GM12878 (cell line): Measurements from ENCODE around the gene SUSD2. TPM values are rescaled to one million over a fixed set of nuclear protein-coding genes. Genes with fewer than 3 reads are reported as not detected.
"Not testable (repeated sequence)": the region's sequence is repeated elsewhere in the genome, so short reads cannot be mapped to it uniquely, and the experiment has no call there.

Experiments used
- ATAC-seq: fragments of 200-7000 bp; cut with Tn5 transposase; 3 replicates; pipeline ENCODE4 v1.9.1; 2020; ENCODE audit warnings: mild to moderate bottlenecking, moderate library complexity
- BruUV-seq: library from RNA; stranded (reverse); fragments of 400-500 nt; replicated peaks from 2 replicates; lab custom pipeline; 2021; lab: Mats Ljungman, UMichigan
- CTCF ChIA-PET: fragments of 300-600 bp; sonication (Branson Sonifier 250); formaldehyde crosslinking; extraction: SDS; loops from one replicate; lab custom pipeline; 2021; ENCODE audit warnings: inconsistent platforms; lab: Yijun Ruan, JAX
- POLR2A ChIA-PET: fragments of 350-600 bp; formaldehyde crosslinking; extraction: SDS; loops from one replicate; lab custom pipeline; 2021; ENCODE audit warnings: inconsistent platforms; lab: Charles Lee
- RAD21 ChIA-PET: fragments of 300-600 bp; sonication (Branson Sonifier 250); formaldehyde crosslinking; loops from one replicate; lab custom pipeline; 2023; ENCODE audit warnings: antibody characterized with exemption; ENCODE audit not compliant: unreplicated experiment; lab: Charles Lee
- SMC1A ChIA-PET: fragments of 300-600 bp; sonication (Branson Sonifier 250); formaldehyde crosslinking; loops from one replicate; lab custom pipeline; 2023; ENCODE audit not compliant: unreplicated experiment, uncharacterized antibody; lab: Charles Lee
- DNase-seq: peaks from one replicate; pipeline ENCODE4 v3.0.0-alpha.2; 2011; ENCODE audit warnings: low read depth, low spot score
- FAIRE-seq: peaks from 3 replicates; lab custom pipeline; 2011; peaks lifted over from hg19 to GRCh38; lab: Jason Lieb, UNC
- H2AFZ ChIP-seq: 2 replicates; pipeline ENCODE4 v1.6.0; 2011; ENCODE audit warnings: low read depth, low read length, control low read depth; ENCODE audit not compliant: control insufficient read depth
- H3K27ac ChIP-seq: 2 replicates; pipeline ENCODE4 v1.5.1; 2011; ENCODE audit warnings: control low read depth; ENCODE audit not compliant: control insufficient read depth, insufficient read depth
- H3K27me3 ChIP-seq, 2 experiments: replicated peaks in 1 of 2; 2 replicates each; pipeline versions ENCODE4 v1.6.0 to v1.6.1; 2011; ENCODE audit warnings: low read length in 1 of 2; ENCODE audit not compliant: control insufficient read depth in 2 of 2, insufficient read depth in 2 of 2
- H3K36me3 ChIP-seq, 2 experiments: 2 replicates each; pipeline ENCODE4 v1.5.1; 2011; ENCODE audit warnings: low read length in 1 of 2; ENCODE audit not compliant: control insufficient read depth in 2 of 2, insufficient read depth in 2 of 2
- H3K4me1 ChIP-seq: 2 replicates; pipeline ENCODE4 v1.6.1; 2011; ENCODE audit warnings: mild to moderate bottlenecking, low read length, moderate library complexity, mixed read lengths; ENCODE audit not compliant: control insufficient read depth, insufficient read depth
- H3K4me2 ChIP-seq: 2 replicates; pipeline ENCODE4 v1.6.0; 2011; ENCODE audit warnings: control low read depth; ENCODE audit not compliant: control insufficient read depth, insufficient read depth
- H3K4me3 ChIP-seq: fragments of 200-600 bp; sonication (generic); 2 replicates; pipeline ENCODE4 v1.5.1; 2016
- H3K79me2 ChIP-seq: 2 replicates; pipeline ENCODE4 v1.6.0; 2011; ENCODE audit warnings: low read length; ENCODE audit not compliant: control insufficient read depth, insufficient read depth
- H3K9ac ChIP-seq: 2 replicates; pipeline ENCODE4 v1.8.0; 2011; ENCODE audit warnings: low read length, control low read depth, mixed read lengths; ENCODE audit not compliant: control insufficient read depth, insufficient read depth
- H3K9me3 ChIP-seq: replicated peaks from 3 replicates; pipeline ENCODE4 v1.5.1; 2011; ENCODE audit warnings: mild to moderate bottlenecking, low read length; ENCODE audit not compliant: control insufficient read depth, insufficient read depth
- H4K20me1 ChIP-seq: 2 replicates; pipeline ENCODE4 v1.6.0; 2011; ENCODE audit not compliant: control insufficient read depth, insufficient read depth
- WGBS: methylation state at CpG from one replicate; pipeline ENCODE4 v1.1.6; 2016; ENCODE audit warnings: low lambda C conversion rate; ENCODE audit not compliant: insufficient replicate concordance, insufficient coverage; ENCODE audit errors: missing lambda C conversion rate; 5-methylcytosine and 5-hydroxymethylcytosine counted together
- in situ Hi-C: fragments of 300-500 bp; cut with MboI; formaldehyde crosslinking; loops from 9 replicates; pipeline ENCODE4 v1.14.3; 2018; ENCODE audit warnings: mixed read lengths
- intact Hi-C: fragments of 100-400 bp; cut with micrococcal nuclease; formaldehyde crosslinking; loops from one replicate; pipeline ENCODE4 v1.14.2; 2022; ENCODE audit not compliant: unreplicated experiment
- polyA plus RNA-seq, 11 experiments: library from polyadenylated mRNA; depleted of rRNA in 4 of 11; unstranded in 6 of 11; stranded (reverse) in 5 of 11; fragments of >200 nt; fragmentation: Nextera tagmentation in 4 of 11; fragmentation: Illumina TruSeq in 1 of 11; extraction: Ambion mirVana in 4 of 11; extraction: Trizol in 1 of 11; gene quantifications; 1 replicate in 1 of 11; 2 replicates in 10 of 11; pipeline versions ENCODE4 v1.2.1 to v1.2.3, GENCODE V29; 2011 to 2016; ENCODE audit warnings: inconsistent platforms in 2 of 11, missing spikeins in 2 of 11, low read depth in 1 of 11
- total RNA-seq, 4 experiments: library from RNA; depleted of rRNA in 3 of 4; stranded (reverse); fragments of >200 nt in 3 of 4; fragmentation: Illumina TruSeq in 1 of 4; extraction: Trizol in 1 of 4; gene quantifications; 2 replicates each; pipeline versions ENCODE4 v1.2.1 to v1.2.3, GENCODE V29; 2013 to 2021

Gene SUSD2
- total and polyA plus RNA-seq, 10 of the 15 experiments (the other 5 are each of a cell fraction or from before 2014, with no cell fraction given) = 0.04 to 0.31 (median 0.11) TPM; not detected in 5

GRCh38 chr22:24210409-24210808 lies 29.1 kb downstream of the SUSD2 start:
- FAIRE-seq, POLR2A ChIA-PET: not testable (repeated sequence)

DNA sequence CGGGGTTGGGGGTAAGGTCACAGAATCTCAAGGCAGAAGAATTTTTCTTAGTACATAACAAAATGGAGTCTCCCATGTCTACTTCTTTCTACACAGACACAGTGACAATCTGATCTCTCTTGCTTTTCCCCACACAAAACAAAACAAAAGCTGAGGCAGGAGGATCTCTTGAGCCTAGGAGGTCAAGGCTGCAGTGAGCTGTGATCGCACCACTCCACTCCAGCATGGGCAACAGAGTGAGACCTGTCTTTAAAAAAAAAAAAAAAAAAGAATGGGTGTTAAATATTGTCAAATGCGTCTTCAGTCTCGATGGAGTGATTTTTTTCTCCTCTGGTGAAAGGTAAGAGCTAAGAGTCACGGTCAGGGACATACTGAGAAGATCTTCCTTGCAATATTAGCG lies 30.4 kb downstream of the SUSD2 start:
- H4K20me1 ChIP-seq, intact Hi-C loops, H3K36me3 ChIP-seq, H3K4me2 ChIP-seq, DNase-seq, RAD21 ChIA-PET, H3K9me3 ChIP-seq, H3K4me1 ChIP-seq, SMC1A ChIA-PET, H3K27me3 ChIP-seq, H3K79me2 ChIP-seq, H3K27ac ChIP-seq, BruUV-seq, FAIRE-seq, H3K4me3 ChIP-seq, H3K9ac ChIP-seq, in situ Hi-C loops, ATAC-seq, CTCF ChIA-PET, H2AFZ ChIP-seq: not testable (repeated sequence)
- 27% methylated on average over 4 of the region's 6 CpGs for WGBS
- POLR2A ChIA-PET = interaction anchor here (0.6 kb wide), 1 partner anchor 302 kb away, joined by 3 read pairs; no protein-coding TSS in a partner anchor

More at GRCh38 chr22:24210409-24210808, 29.1 kb downstream of the SUSD2 start:
- intact Hi-C loops, H2AFZ ChIP-seq, RAD21 ChIA-PET, H3K36me3 ChIP-seq, H3K4me2 ChIP-seq, H3K4me3 ChIP-seq, H3K9ac ChIP-seq, H3K27ac ChIP-seq, H4K20me1 ChIP-seq, H3K79me2 ChIP-seq, BruUV-seq, H3K27me3 ChIP-seq, H3K9me3 ChIP-seq, ATAC-seq, H3K4me1 ChIP-seq, DNase-seq, in situ Hi-C loops: not testable (repeated sequence)
- 58% methylated on average over 11 of the region's 11 CpGs for WGBS
- ChIA-PET SMC1A (interaction anchor here (0.6 to 1.0 kb wide), 2 partner anchors 32 to 35 kb away, joined by 3 read pairs; no protein-coding TSS in a partner anchor), CTCF (interaction anchor here (0.9 kb wide), 1 partner anchor 21 kb away, joined by 4 read pairs; no protein-coding TSS in a partner anchor)

DNA sequence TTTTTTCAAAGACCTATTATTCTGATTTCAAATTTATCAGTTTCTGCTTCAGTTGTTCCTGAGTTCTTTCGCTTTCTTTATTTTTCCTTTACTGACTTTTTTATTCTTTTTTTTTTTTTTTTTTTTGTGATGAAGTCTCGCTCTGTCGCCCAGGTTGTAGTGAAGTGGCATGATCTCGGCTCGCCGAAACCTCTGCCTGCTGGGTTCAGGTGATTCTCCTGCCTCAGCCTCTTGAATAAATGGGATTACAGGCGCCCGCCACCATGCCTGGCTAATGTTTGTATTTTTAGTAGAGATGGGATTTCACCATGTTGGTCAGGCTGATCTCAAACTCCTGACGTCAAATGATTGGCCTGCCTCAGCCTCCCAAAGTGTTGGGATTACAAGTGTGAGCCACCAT lies 31.8 kb downstream of the SUSD2 start:
- CTCF ChIA-PET = interaction anchor here (1.3 kb wide), 1 partner anchor 29 kb away, joined by 3 read pairs; no protein-coding TSS in a partner anchor
- WGBS = 61% methylated on average over 5 of the region's 9 CpGs
- FAIRE-seq, intact Hi-C loops, ATAC-seq, H3K4me1 ChIP-seq, H3K27ac ChIP-seq, in situ Hi-C loops, SMC1A ChIA-PET, H3K9me3 ChIP-seq, H3K9ac ChIP-seq, H3K27me3 ChIP-seq, H3K4me3 ChIP-seq, BruUV-seq, H3K79me2 ChIP-seq, H3K4me2 ChIP-seq, H2AFZ ChIP-seq, DNase-seq, H4K20me1 ChIP-seq, H3K36me3 ChIP-seq, POLR2A ChIA-PET, RAD21 ChIA-PET: not testable (repeated sequence)
